ENCODE data around the gene SSNA1.

Gene SSNA1

GRCh38 chr9:137171149-137171900, 17.2 kb upstream of the SSNA1 start:
- H3K9me3 ChIP-seq (ENCODE audit: insufficient read depth, low read depth, low read length), result no peaks in the 10 kb centered on the region
- no peak overlapping the region for H3K9ac ChIP-seq (ENCODE audit: low read depth, low read length)
- no peaks in the 10 kb centered on the region for H3K36me3 ChIP-seq (ENCODE audit: insufficient read depth, low read length)
- H3K4me1 ChIP-seq (ENCODE audit: insufficient read depth, low read length), result no peaks in the 10 kb centered on the region
- no peak overlapping the region for H3K27ac ChIP-seq (ENCODE audit: low read depth, low read length)
- 88% methylated on average over 22 of the region's 22 CpGs for WGBS
- H3K27me3 ChIP-seq (ENCODE audit: insufficient read depth, low read length), result peaks cover 89% of the 10 kb centered on the region
- H3K4me3 ChIP-seq (ENCODE audit: low read length), result no peak overlapping the region

GRCh38 chr9:137172901-137173795, 15.3 kb upstream of the SSNA1 start:
- 86% methylated on average over 21 of the region's 21 CpGs for WGBS
- Histone ChIP-seq H3K9ac (ENCODE audit: low read depth, low read length) (no peak overlapping the region), H3K4me1 (ENCODE audit: insufficient read depth, low read length) (no peaks in the 10 kb centered on the region), H3K9me3 (ENCODE audit: insufficient read depth, low read depth, low read length) (no peaks in the 10 kb centered on the region), H3K36me3 (ENCODE audit: insufficient read depth, low read length) (peaks cover 4% of the 10 kb centered on the region; the same call in 1 of the 2 replicates), H3K27ac (ENCODE audit: low read depth, low read length) (no peak overlapping the region), H3K4me3 (ENCODE audit: low read length) (no peak overlapping the region), H3K27me3 (ENCODE audit: insufficient read depth, low read length) (peaks cover 71% of the 10 kb centered on the region)

DNA sequence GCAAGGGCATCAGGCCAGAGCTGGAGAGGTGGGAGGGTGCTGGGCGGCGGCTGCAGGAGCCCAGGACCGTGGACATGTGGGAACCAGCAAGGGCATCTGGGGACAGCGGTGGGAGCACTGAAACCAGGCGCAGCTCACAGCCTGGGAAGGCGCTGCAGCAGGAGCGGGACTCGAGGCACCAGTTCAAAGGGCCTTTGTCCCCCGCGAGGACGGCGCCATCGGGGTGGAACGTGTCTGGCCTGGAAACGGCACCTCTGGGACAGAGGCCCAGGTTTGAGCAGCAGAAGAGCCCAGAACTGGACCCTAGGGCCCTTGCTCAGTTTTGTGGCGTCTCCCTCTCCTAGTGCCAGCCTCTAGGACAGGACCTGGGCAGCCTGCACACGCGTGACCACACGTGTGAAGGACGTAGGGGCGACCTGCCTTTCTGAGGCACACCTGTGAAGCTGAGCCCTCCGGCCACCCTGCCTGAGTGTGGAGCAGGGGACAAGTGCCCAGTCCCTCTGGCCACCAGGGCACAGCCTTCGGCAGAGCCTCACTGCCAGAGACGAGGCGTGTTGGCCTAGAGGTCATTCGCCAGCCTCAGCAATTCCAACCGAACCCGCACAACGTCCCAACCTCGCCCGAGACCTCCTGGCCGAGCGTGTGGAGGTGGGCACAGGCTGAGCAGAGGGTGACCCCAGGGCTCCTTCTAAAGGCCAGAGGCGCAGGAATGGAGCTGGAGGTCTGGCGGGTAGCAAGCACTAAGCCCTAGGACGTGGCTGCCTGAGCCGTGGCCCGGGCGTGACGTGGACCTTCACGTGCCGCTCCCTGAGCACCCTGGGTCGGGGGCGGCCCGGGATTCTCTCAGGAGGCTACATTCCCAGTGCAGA, 14.4 kb upstream of the SSNA1 start:
- Histone ChIP-seq H3K4me3 (ENCODE audit: low read length) (no peak overlapping the region), H3K9ac (ENCODE audit: low read depth, low read length) (no peak overlapping the region; the same call in 1 of the 2 replicates), H3K27ac (ENCODE audit: low read depth, low read length) (no peak overlapping the region), H3K36me3 (ENCODE audit: insufficient read depth, low read length) (peaks cover 4% of the 10 kb centered on the region; the same call in 1 of the 2 replicates), H3K27me3 (ENCODE audit: insufficient read depth, low read length) (peaks cover 62% of the 10 kb centered on the region), H3K4me1 (ENCODE audit: insufficient read depth, low read length) (no peaks in the 10 kb centered on the region), H3K9me3 (ENCODE audit: insufficient read depth, low read depth, low read length) (no peaks in the 10 kb centered on the region)
- 88% methylated on average over 45 of the region's 45 CpGs for WGBS

GRCh38 chr9:137174722-137175293, 13.7 kb upstream of the SSNA1 start:
- Histone ChIP-seq H3K36me3 (ENCODE audit: insufficient read depth, low read length) (peaks cover 5% of the 10 kb centered on the region), H3K9ac (ENCODE audit: low read depth, low read length) (no peak overlapping the region), H3K9me3 (ENCODE audit: insufficient read depth, low read depth, low read length) (no peaks in the 10 kb centered on the region), H3K4me3 (ENCODE audit: low read length) (no peak overlapping the region), H3K27ac (ENCODE audit: low read depth, low read length) (no peak overlapping the region), H3K27me3 (ENCODE audit: insufficient read depth, low read length) (peaks cover 54% of the 10 kb centered on the region), H3K4me1 (ENCODE audit: insufficient read depth, low read length) (no peaks in the 10 kb centered on the region)
- WGBS, result 16% methylated on average over 34 of the region's 34 CpGs

- Histone ChIP-seq H3K27ac (ENCODE audit: low read depth, low read length) (no peak overlapping the region), H3K4me3 (ENCODE audit: low read length) (no peak overlapping the region), H3K4me1 (ENCODE audit: insufficient read depth, low read length) (no peaks in the 10 kb centered on the region), H3K9me3 (ENCODE audit: insufficient read depth, low read depth, low read length) (no peaks in the 10 kb centered on the region), H3K9ac (ENCODE audit: low read depth, low read length) (no peak overlapping the region), H3K36me3 (ENCODE audit: insufficient read depth, low read length) (peaks cover 10% of the 10 kb centered on the region), H3K27me3 (ENCODE audit: insufficient read depth, low read length) (peaks cover 48% of the 10 kb centered on the region)
- 39% methylated on average over 33 of the region's 33 CpGs for WGBS
Measured at GRCh38 chr9:137175345-137175961, 13.0 kb upstream of the SSNA1 start.

GRCh38 chr9:137176302-137177182, 11.9 kb upstream of the SSNA1 start:
- no peaks in the 10 kb centered on the region for H3K4me1 ChIP-seq (ENCODE audit: insufficient read depth, low read length)
- H3K27ac ChIP-seq (ENCODE audit: low read depth, low read length), result no peak overlapping the region
- no peak overlapping the region for H3K9ac ChIP-seq (ENCODE audit: low read depth, low read length)
- peaks cover 14% of the 10 kb centered on the region for H3K36me3 ChIP-seq (ENCODE audit: insufficient read depth, low read length)
- H3K27me3 ChIP-seq (ENCODE audit: insufficient read depth, low read length), result peaks cover 37% of the 10 kb centered on the region
- H3K4me3 ChIP-seq (ENCODE audit: low read length), result no peak overlapping the region
- no peaks in the 10 kb centered on the region for H3K9me3 ChIP-seq (ENCODE audit: insufficient read depth, low read depth, low read length)
- 61% methylated on average over 17 of the region's 17 CpGs for WGBS

- H3K4me1 ChIP-seq (ENCODE audit: insufficient read depth, low read length), result no peaks in the 10 kb centered on the region
- WGBS, result 93% methylated on average over 23 of the region's 23 CpGs
- H3K36me3 ChIP-seq (ENCODE audit: insufficient read depth, low read length), result peaks cover 23% of the 10 kb centered on the region
- H3K4me3 ChIP-seq (ENCODE audit: low read length), result no peak overlapping the region
- no peak overlapping the region for H3K27ac ChIP-seq (ENCODE audit: low read depth, low read length)
- no peaks in the 10 kb centered on the region for H3K9me3 ChIP-seq (ENCODE audit: insufficient read depth, low read depth, low read length)
- H3K27me3 ChIP-seq (ENCODE audit: insufficient read depth, low read length), result peaks cover 24% of the 10 kb centered on the region
- no peak overlapping the region for H3K9ac ChIP-seq (ENCODE audit: low read depth, low read length)
Measured at GRCh38 chr9:137178201-137178938, 10.1 kb upstream of the SSNA1 start.

GRCh38 chr9:137178939-137179630, 9.4 kb upstream of the SSNA1 start:
- no peak overlapping the region for H3K4me3 ChIP-seq (ENCODE audit: low read length)
- peaks cover 31% of the 10 kb centered on the region for H3K36me3 ChIP-seq (ENCODE audit: insufficient read depth, low read length)
- peaks cover 16% of the 10 kb centered on the region for H3K27me3 ChIP-seq (ENCODE audit: insufficient read depth, low read length)
- 92% methylated on average over 19 of the region's 19 CpGs for WGBS
- H3K9ac ChIP-seq (ENCODE audit: low read depth, low read length), result no peak overlapping the region
- H3K9me3 ChIP-seq (ENCODE audit: insufficient read depth, low read depth, low read length), result no peaks in the 10 kb centered on the region
- H3K27ac ChIP-seq (ENCODE audit: low read depth, low read length), result no peak overlapping the region
- H3K4me1 ChIP-seq (ENCODE audit: insufficient read depth, low read length), result no peaks in the 10 kb centered on the region

DNA sequence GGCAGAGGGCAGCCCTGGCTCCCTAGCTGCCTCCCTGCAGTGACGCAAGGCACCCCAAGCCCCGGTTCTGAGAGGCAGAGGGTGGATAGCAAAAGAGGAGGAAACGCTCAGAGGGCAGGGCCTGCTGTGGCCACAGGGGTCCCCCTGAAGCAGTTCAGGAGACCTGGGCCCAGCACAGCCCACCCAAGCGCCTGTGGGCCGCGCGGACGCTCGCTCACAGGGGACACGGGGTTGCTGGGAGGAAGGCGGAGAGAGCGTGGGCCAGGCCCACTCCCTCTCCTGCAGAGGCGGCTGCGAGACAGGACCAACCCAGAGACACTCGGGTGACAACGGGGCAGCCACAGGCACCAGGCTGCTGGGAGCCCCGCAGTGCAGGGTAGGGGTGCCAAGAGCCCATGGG, 8.7 kb upstream of the SSNA1 start:
- H3K4me1 ChIP-seq (ENCODE audit: insufficient read depth, low read length), result no peaks in the 10 kb centered on the region
- H3K9ac ChIP-seq (ENCODE audit: low read depth, low read length), result no peak overlapping the region
- H3K27me3 ChIP-seq (ENCODE audit: insufficient read depth, low read length), result peaks cover 11% of the 10 kb centered on the region; the same call in 1 of the 2 replicates
- H3K27ac ChIP-seq (ENCODE audit: low read depth, low read length), result no peak overlapping the region
- H3K4me3 ChIP-seq (ENCODE audit: low read length), result no peak overlapping the region
- H3K9me3 ChIP-seq (ENCODE audit: insufficient read depth, low read depth, low read length), result no peaks in the 10 kb centered on the region
- 95% methylated on average over 17 of the region's 17 CpGs for whole genome bisulfite sequencing
- peaks cover 35% of the 10 kb centered on the region for H3K36me3 ChIP-seq (ENCODE audit: insufficient read depth, low read length)

Data from HUES64 (cell line).